PC-3 (cell line): Measurements from ENCODE around the gene GLRA3.

Experiments
- CTCF ChIP-seq: fragments of 300-600 bp; sonication (generic); conservative IDR thresholded peaks from 2 replicates; pipeline ENCODE4 v1.5.1; 2017; ENCODE audit warnings: antibody characterized with exemption, low read depth, mild to moderate bottlenecking, low read length
- EZH2 ChIP-seq: fragments of 300-600 bp; sonication (generic); IDR thresholded peaks from one replicate; pipeline ENCODE4 v1.6.1; 2017; ENCODE audit warnings: antibody characterized with exemption, mild to moderate bottlenecking, low read length; ENCODE audit not compliant: unreplicated experiment
- EZH2phosphoT487 ChIP-seq: fragments of 300-600 bp; sonication (generic); IDR thresholded peaks from 2 replicates; pipeline ENCODE4 v1.6.1; 2018; ENCODE audit warnings: mild to moderate bottlenecking, antibody characterized with exemption, low read length, borderline replicate concordance

GRCh38 chr4:174763454-174764104 lies 65.5 kb downstream of the GLRA3 start:
- TF ChIP-seq CTCF, result no peak
- no peak for TF ChIP-seq EZH2
- TF ChIP-seq EZH2phosphoT487, result no peak
